ENCODE measurements around the gene PHAF1. TPM values are rescaled to one million over a fixed set of nuclear protein-coding genes. Genes with fewer than 3 reads are reported as not detected.

PHAF1 gene
- total RNA-seq, 1 experiment from 2014 or later, result 19.2 TPM

DNA sequence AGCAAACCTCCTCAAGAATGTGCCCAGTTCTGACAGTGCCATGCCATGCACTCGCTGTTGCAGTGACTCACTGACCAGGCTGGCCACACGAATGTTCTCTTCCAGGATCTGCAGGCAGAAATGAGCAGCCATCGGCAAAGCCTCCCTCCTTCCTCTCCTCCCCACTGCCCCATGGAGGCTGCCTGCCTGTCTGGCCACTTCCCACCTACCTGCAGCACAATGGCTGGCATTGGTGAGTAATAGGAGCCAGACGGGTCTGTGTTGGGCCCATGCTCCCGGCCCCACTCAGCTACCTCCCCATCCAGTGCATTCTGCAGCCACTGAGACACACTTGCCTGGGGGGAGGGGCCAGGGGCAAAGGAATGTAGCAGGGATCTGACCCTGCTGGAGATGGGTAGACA, 76.8 kb downstream of the PHAF1 start:
- no TSS peak for BruUV-seq (replicated peaks)
- H3K79me2 ChIP-seq (ENCODE audit: insufficient read depth, low read length), result peaks cover 11% of the 10 kb centered on the region
- no peaks in the 10 kb centered on the region for H3K9me3 ChIP-seq (ENCODE audit: control insufficient read depth in 1 of 2, insufficient read depth in 1 of 2, low read depth in 1 of 2, low read length in 2 of 2)
- POLR2A ChIA-PET, result no interaction called here
- no peaks in the 10 kb centered on the region for H3K9me2 ChIP-seq (ENCODE audit: insufficient read depth)
- H3K36me3 ChIP-seq (ENCODE audit: control insufficient read depth in 1 of 2, insufficient read depth in 2 of 2, low read length in 2 of 2), result no peaks in the 10 kb centered on the region
- no peak overlapping the region for H3K9ac ChIP-seq (ENCODE audit: low read length)
- peaks cover 11 to 43% of the 10 kb centered on the region in 2 experiments; a peak in 3 of 4 replicates for H3K4me1 ChIP-seq (ENCODE audit: control insufficient read depth in 1 of 2, insufficient read depth in 2 of 2, low read length in 2 of 2)
- no peak overlapping the region for H3K4me2 ChIP-seq (ENCODE audit: low read length)
- H4K20me1 ChIP-seq (ENCODE audit: insufficient read depth), result no peaks in the 10 kb centered on the region
- no peak overlapping the region for H3K27ac ChIP-seq (ENCODE audit: low read depth, low read length)
- RAD21 ChIA-PET (ENCODE audit: low non-redundant PET in 1 of 2, low total read pairs in 2 of 2, uncharacterized antibody in 2 of 2, unreplicated experiment in 2 of 2), result no interaction called here
- ATAC-seq (no peak), DNase-seq (ENCODE audit: low read depth, low spot score) (no peak)
- no peak overlapping the region for H2AFZ ChIP-seq (ENCODE audit: low read depth, low read length, poor library complexity, severe bottlenecking)
- H3K27me3 ChIP-seq (ENCODE audit: insufficient read depth, low read length), result no peaks in the 10 kb centered on the region
- TF ChIP-seq CEBPB (IDR thresholded peaks at IDR 0.05; ENCODE audit: low read depth) (no peak), EZH2phosphoT487 (IDR thresholded peaks at IDR 0.05; ENCODE audit: borderline replicate concordance) (no peak), ELF1 (IDR thresholded peaks at IDR 0.05; ENCODE audit: borderline replicate concordance, low read depth) (no peak), ZFX (IDR thresholded peaks at IDR 0.05) (no peak), POLR2A (IDR thresholded peaks at IDR 0.05; ENCODE audit: borderline replicate concordance, extremely low read depth, insufficient read depth, insufficient read length) (no peak), CBX3 (IDR thresholded peaks at IDR 0.05; ENCODE audit: low read depth) (no peak), POLR2AphosphoS5 (IDR thresholded peaks at IDR 0.05; ENCODE audit: low read depth, low read length) (no peak), TCF7L2 (IDR thresholded peaks at IDR 0.05; ENCODE audit: borderline replicate concordance, extremely low read depth, insufficient read depth, insufficient read length) (no peak), YY1 (IDR thresholded peaks at IDR 0.05; ENCODE audit: extremely low read depth, insufficient replicate concordance, low read depth, low read length) (no peak), SRF (IDR thresholded peaks at IDR 0.05; ENCODE audit: low read depth) (no peak)
- TF ChIP-seq, protein P1, sequence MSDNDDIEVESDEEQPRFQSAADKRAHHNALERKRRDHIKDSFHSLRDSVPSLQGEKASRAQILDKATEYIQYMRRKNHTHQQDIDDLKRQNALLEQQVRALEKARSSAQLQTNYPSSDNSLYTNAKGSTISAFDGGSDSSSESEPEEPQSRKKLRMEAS (IDR thresholded peaks at IDR 0.05), result no peak
- TF ChIP-seq, protein P2, sequence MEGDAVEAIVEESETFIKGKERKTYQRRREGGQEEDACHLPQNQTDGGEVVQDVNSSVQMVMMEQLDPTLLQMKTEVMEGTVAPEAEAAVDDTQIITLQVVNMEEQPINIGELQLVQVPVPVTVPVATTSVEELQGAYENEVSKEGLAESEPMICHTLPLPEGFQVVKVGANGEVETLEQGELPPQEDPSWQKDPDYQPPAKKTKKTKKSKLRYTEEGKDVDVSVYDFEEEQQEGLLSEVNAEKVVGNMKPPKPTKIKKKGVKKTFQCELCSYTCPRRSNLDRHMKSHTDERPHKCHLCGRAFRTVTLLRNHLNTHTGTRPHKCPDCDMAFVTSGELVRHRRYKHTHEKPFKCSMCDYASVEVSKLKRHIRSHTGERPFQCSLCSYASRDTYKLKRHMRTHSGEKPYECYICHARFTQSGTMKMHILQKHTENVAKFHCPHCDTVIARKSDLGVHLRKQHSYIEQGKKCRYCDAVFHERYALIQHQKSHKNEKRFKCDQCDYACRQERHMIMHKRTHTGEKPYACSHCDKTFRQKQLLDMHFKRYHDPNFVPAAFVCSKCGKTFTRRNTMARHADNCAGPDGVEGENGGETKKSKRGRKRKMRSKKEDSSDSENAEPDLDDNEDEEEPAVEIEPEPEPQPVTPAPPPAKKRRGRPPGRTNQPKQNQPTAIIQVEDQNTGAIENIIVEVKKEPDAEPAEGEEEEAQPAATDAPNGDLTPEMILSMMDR (IDR thresholded peaks at IDR 0.05 in 2 of 3, conservative IDR thresholded peaks at IDR 0.05 in 1 of 3; ENCODE audit: borderline replicate concordance in 1 of 3, insufficient read depth in 1 of 3, low read depth in 2 of 3, low read length in 2 of 3), result no peak
- TF ChIP-seq, protein P3, sequence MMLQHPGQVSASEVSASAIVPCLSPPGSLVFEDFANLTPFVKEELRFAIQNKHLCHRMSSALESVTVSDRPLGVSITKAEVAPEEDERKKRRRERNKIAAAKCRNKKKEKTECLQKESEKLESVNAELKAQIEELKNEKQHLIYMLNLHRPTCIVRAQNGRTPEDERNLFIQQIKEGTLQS (IDR thresholded peaks at IDR 0.05), result no peak
- CTCF ChIA-PET, result interaction anchor here (1.2 kb wide), 1 partner anchor 13 kb away, joined by 3 read pairs; the partner anchor contains the start of gene ELMO3
- intact Hi-C loops (cut with micrococcal nuclease), result no loop called here
- no peak overlapping the region for H3K4me3 ChIP-seq (replicated peaks in 1 of 2; ENCODE audit: low read depth in 1 of 2, low read length in 2 of 2)
